Measurements from ENCODE around the gene HECW1.

DNA sequence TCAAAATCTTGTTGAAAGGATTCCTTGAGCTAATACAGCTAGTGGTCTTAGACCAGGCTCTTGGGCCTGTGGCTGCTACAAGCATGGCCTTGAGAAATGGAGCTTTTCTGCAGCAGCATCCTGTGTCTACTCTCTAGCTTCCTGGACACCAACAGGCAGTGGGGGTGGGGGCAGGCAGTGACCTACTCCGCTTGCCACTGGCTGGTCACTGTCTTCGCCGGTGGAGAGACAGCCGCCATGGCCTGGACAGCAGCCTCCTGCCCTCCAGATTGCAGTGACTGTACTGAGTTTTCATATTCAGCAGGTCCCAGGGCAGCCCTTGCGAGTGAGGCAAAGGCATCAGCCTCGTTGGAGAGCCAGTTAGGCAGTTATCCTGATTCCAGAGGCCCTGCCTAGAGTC, 204.6 kb downstream of the HECW1 start:
- TF ChIP-seq, protein P1, sequence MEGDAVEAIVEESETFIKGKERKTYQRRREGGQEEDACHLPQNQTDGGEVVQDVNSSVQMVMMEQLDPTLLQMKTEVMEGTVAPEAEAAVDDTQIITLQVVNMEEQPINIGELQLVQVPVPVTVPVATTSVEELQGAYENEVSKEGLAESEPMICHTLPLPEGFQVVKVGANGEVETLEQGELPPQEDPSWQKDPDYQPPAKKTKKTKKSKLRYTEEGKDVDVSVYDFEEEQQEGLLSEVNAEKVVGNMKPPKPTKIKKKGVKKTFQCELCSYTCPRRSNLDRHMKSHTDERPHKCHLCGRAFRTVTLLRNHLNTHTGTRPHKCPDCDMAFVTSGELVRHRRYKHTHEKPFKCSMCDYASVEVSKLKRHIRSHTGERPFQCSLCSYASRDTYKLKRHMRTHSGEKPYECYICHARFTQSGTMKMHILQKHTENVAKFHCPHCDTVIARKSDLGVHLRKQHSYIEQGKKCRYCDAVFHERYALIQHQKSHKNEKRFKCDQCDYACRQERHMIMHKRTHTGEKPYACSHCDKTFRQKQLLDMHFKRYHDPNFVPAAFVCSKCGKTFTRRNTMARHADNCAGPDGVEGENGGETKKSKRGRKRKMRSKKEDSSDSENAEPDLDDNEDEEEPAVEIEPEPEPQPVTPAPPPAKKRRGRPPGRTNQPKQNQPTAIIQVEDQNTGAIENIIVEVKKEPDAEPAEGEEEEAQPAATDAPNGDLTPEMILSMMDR (conservative IDR thresholded peaks at IDR 0.05 in 1 of 2, IDR thresholded peaks at IDR 0.05 in 1 of 2; ENCODE audit: extremely low read depth in 1 of 2, insufficient read depth in 1 of 2, low read depth in 1 of 2, low read length in 2 of 2), result no peak
- TF ChIP-seq EZH2 (IDR thresholded peaks at IDR 0.05; ENCODE audit: borderline replicate concordance, low read length), result no peak

Measured in mammary epithelial cell (primary cell).